Smooth muscle cell of the coronary artery (primary cell): Measurements from ENCODE around the gene PRRG3. TPM values are rescaled to one million over a fixed set of nuclear protein-coding genes. Genes with fewer than 3 reads are reported as not detected.

ENCODE experiments used
- total RNA-seq: library from RNA; depleted of rRNA; stranded (reverse); fragments of >200 nt; gene quantifications from 2 replicates; pipeline ENCODE4 v1.2.3, GENCODE V29; 2014; ENCODE audit warnings: low replicate concordance

The PRRG3 gene
- 2.1 TPM in 1 of 2 replicates, not detected in the other for total RNA-seq

GRCh38 chrX:151694661-151695582, at the start of gene PRRG3:
PRRG3 (plus strand) TSS chrX:151695458; CDS start chrX:151698815, 3,357 bp downstream.

GRCh38 chrX:151715752-151716151, 20.5 kb downstream of the PRRG3 start, which contains the start of gene FATE1:
FATE1 (plus strand) TSS chrX:151716035; CDS start chrX:151716120, 85 bp downstream.

DNA sequence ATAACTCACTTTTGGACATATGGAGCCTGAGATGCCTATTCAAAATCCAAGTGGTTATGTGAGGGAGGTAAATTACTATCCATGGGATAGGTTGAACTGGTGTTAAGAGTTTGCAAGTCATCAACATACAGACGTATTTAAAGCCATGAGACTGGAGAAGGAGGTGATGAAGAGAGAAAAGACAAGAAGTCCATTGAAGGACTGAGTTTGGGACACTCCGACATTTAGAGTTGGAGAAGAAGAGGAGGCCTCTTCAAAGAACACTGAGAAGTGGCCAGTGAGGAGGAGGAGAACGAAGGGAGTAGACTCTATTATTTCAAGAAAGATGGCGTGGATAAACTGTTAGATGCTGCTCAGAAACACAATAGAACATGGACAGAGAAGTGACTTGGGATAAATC, 39.2 kb downstream of the PRRG3 start, which contains the start of gene CNGA2:
Gene CNGA2 (plus strand): TSS at position 301 of the 400 bp plus-strand sequence. CDS start 3,738 bp downstream, outside the sequence.

Other genes starting within 250 kb of the PRRG3 start
- gene PASD1, start 131.8 kb upstream of the PRRG3 start, total RNA-seq: not detected in 2 replicates
- not detected in 2 replicates for gene FATE1, start 20.6 kb downstream of the PRRG3 start, total RNA-seq
- gene CNGA2, start 39.3 kb downstream of the PRRG3 start, total RNA-seq: not detected in 2 replicates
- gene MAGEA4, start 217.4 kb downstream of the PRRG3 start, total RNA-seq: not detected in 2 replicates